ENCODE data around the gene YBEY.
A peak's percentile ranks its signal among the peaks of the same experiment; 100 is the strongest.
"Not testable (repeated sequence)": the region's sequence is repeated elsewhere in the genome, so short reads cannot be mapped to it uniquely, and the experiment has no call there.

The YBEY gene, protein sequence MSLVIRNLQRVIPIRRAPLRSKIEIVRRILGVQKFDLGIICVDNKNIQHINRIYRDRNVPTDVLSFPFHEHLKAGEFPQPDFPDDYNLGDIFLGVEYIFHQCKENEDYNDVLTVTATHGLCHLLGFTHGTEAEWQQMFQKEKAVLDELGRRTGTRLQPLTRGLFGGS

GRCh38 chr21:46285761-46286647, at the start of gene YBEY:
Gene YBEY (plus strand): TSS chr21:46286342. CDS start chr21:46286914, 572 bp downstream.
- DNase-seq, result peak; percentile 73 to 83 (median 76)

DNA sequence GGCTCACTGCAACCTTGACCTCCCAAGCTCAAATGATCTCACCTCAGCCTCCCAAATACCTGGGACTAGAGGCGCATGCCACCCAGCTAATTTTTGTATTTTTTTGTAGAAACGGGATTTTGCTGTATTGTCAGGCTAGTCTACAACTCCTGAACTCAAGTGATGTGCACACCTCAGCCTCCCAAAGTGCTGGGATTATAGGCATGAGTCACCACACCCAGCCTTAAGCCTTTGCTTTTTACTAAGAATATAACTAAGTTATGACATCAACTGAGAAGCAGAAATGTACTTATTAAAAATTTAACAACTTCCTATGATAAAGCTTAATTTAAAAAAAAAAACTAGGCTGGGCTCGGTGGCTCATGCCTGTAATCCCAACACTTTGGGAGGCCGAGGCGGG, 48.7 kb upstream of the YBEY start:
- DNase-seq, result no peak

GRCh38 chr21:46239817-46240325, 46.3 kb upstream of the YBEY start:
- DNase-seq, result no peak

DNA sequence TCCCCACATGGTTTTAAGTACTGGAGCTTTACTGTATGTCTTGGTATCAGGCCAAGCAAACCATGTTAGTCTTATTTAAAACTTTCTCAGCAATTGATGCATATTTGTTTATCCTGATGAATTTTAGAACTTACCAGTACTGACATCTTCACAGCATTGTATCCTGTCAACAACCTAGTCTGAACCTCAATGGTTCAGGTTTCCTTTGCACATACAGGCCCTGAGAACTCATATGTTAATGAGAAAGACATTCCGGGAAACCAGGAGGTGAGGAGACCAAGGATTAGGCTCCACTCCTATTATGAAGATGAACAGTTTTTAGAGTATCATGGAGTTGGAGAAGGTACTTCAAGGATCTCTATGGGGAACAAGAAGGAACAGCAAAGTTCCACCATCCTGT, 44.6 kb upstream of the YBEY start:
- DNase-seq, result not testable (repeated sequence)

DNA sequence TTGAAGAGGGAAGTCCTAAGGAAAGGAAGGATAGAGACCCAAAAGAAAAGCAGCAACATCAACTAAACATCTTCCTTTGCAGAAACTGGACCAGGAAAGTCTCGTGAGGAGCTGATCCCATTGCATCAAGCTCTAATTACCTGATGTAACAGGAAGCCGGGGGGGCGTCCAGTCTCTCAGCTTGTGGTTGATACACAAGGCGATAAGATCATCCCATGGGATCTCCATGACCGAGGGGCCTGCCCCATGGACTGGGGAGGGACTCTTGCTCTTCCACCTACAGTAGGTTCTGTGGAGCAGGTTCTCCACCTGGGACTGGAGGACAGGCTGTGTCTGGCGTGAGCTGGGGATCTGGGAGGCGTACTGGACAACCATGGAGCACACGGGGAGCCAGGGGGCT, 42.8 kb upstream of the YBEY start:
- no peak for DNase-seq

DNA sequence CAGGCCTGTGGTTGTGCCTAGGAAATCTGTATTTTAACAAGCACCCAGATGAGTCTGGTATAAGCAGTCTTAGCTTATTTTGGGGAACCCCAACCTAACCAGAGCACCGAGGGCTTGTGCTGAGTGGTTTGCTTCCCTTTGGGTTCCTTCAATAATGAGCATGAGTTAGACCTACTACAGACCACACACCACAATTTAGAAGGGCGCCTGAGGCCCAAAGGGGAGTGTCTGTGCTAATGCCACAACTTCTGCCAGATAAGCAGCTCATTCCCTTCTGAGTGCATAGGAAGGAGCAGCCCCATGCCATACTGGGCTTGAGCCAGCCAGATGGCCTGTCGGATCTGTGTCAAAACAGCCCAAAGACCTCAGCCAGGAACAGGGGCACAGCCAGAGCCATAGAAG, 42.2 kb upstream of the YBEY start:
- no peak for DNase-seq

DNA sequence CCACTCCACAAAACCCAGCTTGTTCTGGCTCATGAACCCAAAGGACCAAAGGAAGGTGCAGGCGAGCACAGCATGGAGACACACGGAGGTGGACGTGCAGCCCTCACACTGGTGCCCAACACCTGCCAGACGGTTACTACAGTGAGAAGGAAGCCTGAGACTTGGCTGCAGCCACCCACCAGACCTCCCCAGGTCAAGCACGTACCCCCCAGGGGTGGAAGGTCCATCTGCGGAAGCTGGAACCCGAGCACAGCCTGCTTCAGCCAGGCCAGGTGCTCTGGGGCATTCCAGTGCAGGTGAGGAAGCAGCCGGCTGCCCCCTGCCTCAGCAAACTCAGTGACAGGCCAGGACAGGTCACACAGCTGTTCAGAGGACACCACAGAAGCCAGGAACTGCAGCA, 41.5 kb upstream of the YBEY start:
- DNase-seq, result no peak

DNA sequence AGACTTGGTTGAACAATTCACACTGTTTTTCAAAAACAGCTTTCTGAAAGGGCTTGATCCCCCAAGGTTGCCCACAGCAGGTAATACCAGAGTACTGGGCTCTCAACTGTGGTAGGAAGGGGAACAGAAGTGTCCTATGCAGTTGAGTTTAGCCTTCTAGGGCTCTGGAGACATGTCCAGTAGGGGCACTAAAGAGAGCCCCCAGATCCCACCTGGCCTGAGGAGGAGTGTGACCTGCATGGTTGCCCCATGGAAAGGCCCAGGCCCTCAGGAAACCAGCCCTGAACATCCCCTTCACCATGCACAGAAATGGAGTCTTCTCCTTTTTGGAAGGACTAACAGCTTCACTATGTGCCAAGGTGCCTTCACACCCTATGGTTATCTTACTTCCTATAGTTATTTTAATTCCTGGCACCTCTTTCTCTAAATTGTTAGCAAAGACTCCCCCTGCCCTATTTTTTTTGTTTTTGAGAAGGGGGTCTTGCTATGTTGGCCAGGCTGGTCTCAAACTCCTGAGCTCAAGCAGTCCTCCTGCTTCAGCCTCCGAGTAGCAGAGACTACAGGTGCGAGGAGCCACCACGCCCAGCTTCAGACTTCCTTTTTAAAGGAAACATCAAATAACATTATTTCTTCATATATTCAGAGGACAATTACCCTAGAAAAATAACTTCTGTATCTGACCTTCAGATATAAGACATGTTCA, 40.8 kb upstream of the YBEY start:
- DNase-seq, result no peak

DNA sequence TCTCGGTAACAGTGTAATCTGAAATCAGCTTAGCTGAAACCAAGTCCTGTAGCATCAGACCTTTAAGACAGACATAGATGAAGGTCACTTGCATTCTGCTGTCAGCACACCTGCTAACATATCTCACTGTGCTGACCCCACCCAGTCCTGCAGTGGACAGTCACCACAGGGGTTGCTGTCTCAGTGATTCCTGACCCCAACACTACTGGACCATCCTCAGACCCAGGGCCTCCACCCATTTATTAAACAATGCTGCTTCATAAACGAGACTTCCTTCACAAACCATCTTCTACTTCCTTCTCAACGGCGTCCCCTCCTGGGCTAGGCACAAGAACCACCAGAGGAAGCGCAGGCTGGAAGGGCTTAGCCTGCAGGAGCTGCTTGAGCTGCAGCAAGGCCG, 39.8 kb upstream of the YBEY start:
- DNase-seq, result no peak

DNA sequence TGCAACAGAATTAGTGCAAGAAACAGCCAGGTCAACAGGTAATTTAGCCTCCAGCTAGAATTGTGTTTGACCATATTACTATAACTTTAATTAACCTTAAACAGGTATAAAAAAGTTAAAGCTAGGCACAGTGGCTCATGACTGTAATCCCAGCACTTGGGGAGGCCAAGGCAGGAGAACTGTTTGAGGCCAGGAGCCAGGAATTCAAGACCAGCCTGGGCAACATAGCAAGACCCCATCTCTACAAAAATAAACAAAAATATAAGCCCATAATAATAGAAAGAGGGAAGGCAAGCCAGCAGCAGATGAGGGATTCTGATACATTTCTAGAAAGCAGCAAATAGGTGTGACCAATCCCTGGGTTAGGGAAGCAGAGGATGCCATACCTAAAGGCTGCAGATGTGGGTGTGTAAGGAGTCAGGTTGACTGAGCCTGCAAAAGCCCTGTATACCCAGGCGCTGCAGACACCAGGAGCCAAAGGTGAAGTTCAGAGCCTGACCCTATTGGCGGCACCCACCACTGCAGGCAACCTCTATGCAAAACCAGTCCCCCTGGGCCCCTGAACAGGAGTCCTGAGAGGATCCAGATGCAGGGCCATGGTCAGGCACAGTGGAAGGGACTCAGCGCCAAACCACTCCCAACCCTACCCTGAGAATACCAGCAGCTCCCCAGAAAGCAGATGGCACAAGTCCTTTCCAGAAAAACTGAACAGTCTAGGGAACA, 38.3 kb upstream of the YBEY start:
- no peak for DNase-seq

DNA sequence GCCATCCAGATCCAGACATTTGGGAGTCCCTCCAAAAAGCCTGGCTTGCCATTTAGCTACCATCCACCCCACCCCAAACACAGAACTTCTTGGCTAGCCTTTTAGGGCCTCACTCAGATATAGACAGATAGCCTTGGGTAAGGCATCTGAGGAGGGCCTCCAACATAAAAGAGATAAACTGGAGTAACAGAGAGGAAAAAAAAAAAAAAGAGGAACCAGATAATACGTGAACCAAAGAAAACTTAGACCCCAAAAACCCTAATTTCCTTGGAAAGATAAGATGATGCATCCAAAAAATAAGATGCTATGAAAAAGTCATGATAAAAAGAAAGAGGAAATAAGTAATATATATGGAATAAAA, 37.7 kb upstream of the YBEY start:
- no peak for DNase-seq

GRCh38 chr21:46248827-46249226, 37.3 kb upstream of the YBEY start:
- no peak for DNase-seq

- no peak for DNase-seq
These were observed 35.9 kb upstream of the YBEY start for GRCh38 chr21:46250146-46250725.

DNA sequence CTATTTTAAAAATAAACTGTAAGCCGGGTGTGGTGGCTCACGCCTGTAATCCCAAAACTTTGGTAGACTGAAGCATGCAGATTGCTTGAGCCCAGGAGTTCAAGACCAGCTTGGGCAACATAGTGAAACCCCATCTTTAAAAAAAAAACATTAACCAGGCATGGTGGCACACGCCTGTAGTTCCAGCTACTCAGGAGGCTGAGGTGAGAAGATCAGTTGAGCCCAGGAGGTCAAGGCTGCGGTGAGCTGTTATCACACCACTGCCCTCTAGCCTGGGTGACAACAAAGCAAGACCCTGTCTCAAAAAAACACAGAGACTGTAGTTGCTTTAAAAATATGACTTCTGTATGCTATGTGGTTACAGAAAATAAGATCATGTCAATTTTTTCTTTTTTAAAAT, 33.3 kb upstream of the YBEY start:
- no peak for DNase-seq

DNA sequence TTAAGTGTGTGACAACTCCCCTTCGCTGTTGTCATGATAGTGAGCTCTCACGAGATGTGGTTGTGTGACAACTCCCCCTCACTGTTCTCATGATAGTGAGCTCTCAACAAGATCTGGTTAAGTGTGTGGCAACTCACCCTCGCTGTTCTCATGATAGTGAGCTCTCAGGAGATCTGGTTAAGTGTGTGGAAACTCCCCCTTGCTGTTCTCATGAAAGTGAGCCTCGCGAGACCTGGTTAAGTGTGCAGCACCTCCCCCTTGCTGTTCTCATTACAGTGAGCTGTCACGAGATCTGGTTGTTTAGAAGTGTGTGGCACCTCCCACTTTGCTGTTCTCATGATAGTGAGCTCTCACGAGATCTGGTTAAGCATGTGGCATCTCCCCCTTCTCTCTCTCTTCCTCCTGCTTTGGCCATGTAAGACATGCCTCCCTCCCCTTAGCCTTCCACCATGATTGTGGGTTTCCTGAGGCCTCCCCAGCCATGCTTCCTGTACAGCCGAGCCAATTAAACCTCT, 32.5 kb upstream of the YBEY start:
- DNase-seq, result no peak

DNA sequence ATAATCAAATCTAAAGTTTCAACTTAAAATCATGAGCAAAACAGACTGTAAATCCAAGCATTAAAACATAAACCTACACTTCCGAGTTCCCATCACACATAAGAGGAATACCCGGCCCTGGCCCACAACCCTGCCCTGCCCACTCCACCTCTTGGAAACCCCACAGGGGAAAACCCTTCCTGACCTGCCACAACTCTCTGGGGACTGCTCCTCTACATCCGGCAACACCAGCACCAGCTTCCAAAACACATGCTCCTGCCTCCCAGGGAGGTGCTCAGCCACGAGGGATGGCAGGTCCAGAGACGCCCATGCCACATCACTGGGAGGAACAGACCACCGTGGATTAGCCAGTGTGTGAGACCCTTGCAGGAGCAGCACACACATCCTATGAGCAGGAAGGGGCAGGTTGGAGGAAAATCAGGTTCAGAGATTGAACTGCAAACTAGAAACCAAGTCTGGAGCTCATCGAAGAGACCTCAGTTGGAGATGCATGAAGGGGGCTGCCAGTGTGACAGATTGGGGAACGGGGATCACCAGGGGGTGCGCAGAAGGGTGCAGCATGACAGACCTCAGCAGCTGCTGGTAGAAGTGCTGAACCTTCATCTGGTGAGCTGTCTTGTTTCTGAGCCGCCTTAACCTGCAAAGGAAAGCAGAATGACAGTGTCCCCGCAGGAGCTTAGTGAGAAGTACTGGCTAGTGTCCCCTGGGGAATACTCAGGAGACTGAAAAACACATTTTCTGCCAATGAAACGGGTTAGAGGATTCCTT, 31.8 kb upstream of the YBEY start:
- DNase-seq, result no peak

DNA sequence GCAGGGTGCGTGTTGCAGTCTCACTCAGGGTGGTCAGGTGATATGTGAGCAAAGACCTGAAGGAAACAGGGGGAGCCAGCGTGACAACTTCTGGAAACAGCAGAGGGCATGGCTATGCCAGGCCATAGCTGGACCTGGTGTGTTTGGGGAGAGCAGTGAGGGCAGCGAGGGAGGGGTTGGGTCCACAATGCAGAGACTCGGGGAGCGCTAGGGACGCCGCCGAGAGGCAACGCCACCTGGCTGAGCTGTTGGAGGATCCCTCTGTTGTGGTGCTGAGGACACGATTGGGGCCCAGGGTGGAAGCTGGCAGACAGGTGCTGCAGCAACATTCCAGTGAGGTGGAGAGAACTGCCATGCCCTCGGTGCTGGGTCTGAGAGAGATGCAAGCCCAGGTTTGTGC, 31.0 kb upstream of the YBEY start:
- DNase-seq, result no peak

GRCh38 chr21:46255758-46256337, 30.3 kb upstream of the YBEY start:
- no peak for DNase-seq

GRCh38 chr21:46256501-46256994, 29.6 kb upstream of the YBEY start:
- DNase-seq, result no peak

DNA sequence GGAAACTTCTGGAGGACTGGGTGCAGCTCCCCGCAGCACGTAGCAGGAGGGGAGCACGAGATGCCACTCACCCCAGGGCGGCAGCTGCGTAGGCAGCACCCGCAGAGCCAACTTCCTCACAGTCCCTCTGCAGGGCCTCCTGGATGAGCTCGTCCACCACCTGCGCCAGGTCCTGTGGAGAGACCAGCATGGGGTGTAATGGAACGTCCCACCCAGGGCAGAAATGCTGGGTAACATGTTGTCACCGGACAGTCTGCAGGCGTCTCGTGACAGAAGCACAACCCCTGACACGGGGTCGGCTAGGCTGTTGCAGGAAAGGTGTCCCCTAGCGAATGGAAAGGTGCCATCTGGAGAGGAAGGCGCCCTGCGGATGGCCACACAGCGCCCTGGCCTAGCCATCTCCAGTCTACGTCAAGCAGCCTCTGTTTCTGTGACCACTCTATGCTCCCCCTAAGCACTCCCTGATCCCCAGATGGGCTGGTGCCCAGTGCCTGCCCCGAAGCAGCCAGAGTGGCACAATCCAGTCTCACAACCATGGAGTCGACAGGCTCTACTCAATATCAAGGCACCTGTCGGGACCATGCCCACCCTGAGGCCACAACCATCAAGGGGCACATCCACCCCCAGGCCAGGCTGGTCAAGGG, 22.0 kb upstream of the YBEY start:
- DNase-seq, result no peak

DNA sequence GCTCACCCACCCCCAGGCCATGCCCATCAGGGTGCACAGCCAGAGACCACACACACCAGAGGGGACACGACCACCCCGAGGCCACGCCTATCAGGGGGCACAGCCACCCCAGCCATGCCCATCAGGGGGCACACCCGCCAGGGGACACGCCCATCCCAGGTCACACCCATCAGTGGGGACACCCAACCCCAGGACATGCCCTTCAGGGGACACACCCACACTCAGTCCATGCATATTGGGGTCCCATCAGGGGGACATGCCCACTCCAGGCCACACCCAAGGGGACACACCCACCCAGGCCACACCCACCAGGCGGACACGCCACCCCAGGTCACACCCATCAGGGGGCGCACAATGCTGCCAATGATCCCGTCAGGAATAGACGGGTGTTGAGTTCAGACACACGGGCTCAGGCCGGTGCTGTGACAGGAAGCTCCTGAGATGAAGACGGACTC, 21.4 kb upstream of the YBEY start:
- no peak for DNase-seq

Data from activated naive CD4-positive, alpha-beta T cell (primary cell).